OCI-LY1 (cell line): Measurements from ENCODE around the gene NLK.

Source experiments
- H2AFZ ChIP-seq: fragments of 200-600 bp; sonication (generic), shearing (Covaris generic); 2 replicates; pipeline ENCODE4 v1.6.0; 2014; ENCODE audit warnings: antibody characterized with exemption, mild to moderate bottlenecking, low read length
- H3F3A ChIP-seq: fragments of 200-600 bp; sonication (generic), shearing (Covaris generic); 2 replicates; pipeline ENCODE4 v1.6.0; 2014; ENCODE audit warnings: mild to moderate bottlenecking, antibody characterized with exemption, low read length, moderate library complexity; ENCODE audit not compliant: insufficient read depth
- H3K27ac ChIP-seq: fragments of 200-600 bp; sonication (generic); 2 replicates; pipeline ENCODE4 v1.5.1; 2014; ENCODE audit warnings: low read length, mixed run types, mild to moderate bottlenecking, low read depth; ENCODE audit not compliant: poor library complexity, severe bottlenecking
- H3K27me3 ChIP-seq: fragments of 200-600 bp; sonication (generic); 2 replicates; pipeline ENCODE4 v1.6.0; 2014; ENCODE audit warnings: antibody characterized with exemption, mild to moderate bottlenecking, low read length, moderate library complexity; ENCODE audit not compliant: insufficient read depth
- H3K36me3 ChIP-seq: fragments of 200-600 bp; sonication (generic); 2 replicates; pipeline ENCODE4 v1.6.1; 2014; ENCODE audit warnings: mild to moderate bottlenecking, antibody characterized with exemption, low read length, moderate library complexity, mixed read lengths; ENCODE audit not compliant: insufficient read depth
- H3K4me1 ChIP-seq: fragments of 200-600 bp; sonication (generic); 2 replicates; pipeline ENCODE4 v1.5.1; 2014; ENCODE audit warnings: mild to moderate bottlenecking, low read length, moderate library complexity; ENCODE audit not compliant: insufficient read depth, severe bottlenecking
- H3K4me2 ChIP-seq: fragments of 200-600 bp; sonication (generic), shearing (Covaris generic); 2 replicates; pipeline ENCODE4 v1.6.1; 2014; ENCODE audit warnings: low read length
- H3K4me3 ChIP-seq: fragments of 200-600 bp; sonication (generic); 2 replicates; pipeline ENCODE4 v1.5.1; 2014; ENCODE audit warnings: low read length, low read depth, mild to moderate bottlenecking, mixed read lengths; ENCODE audit not compliant: poor library complexity, severe bottlenecking
- H3K79me2 ChIP-seq: fragments of 200-600 bp; shearing (Covaris generic); 2 replicates; pipeline ENCODE4 v1.6.1; 2016; ENCODE audit warnings: mixed run types, low read length, mixed read lengths; ENCODE audit not compliant: insufficient read depth
- H3K9ac ChIP-seq: fragments of 200-600 bp; sonication (generic), shearing (Covaris generic); 2 replicates; pipeline ENCODE4 v1.6.1; 2014; ENCODE audit warnings: mild to moderate bottlenecking, low read length, mixed read lengths
- H3K9me2 ChIP-seq: fragments of 200-600 bp; sonication (generic), shearing (Covaris generic); 2 replicates; pipeline ENCODE4 v1.6.1; 2014; ENCODE audit warnings: low read depth, mild to moderate bottlenecking, low read length, mixed read lengths
- H3K9me3 ChIP-seq: fragments of 200-600 bp; shearing (Covaris generic); 2 replicates; pipeline ENCODE4 v1.6.1; 2014; ENCODE audit warnings: low read length, mixed read lengths
- H4K20me1 ChIP-seq: fragments of 200-600 bp; sonication (generic), shearing (Covaris generic); 2 replicates; pipeline ENCODE4 v1.6.0; 2016; ENCODE audit warnings: mild to moderate bottlenecking, low read length; ENCODE audit not compliant: insufficient read depth
- EZH2 ChIP-seq: fragments of 200-600 bp; sonication (generic), shearing (Covaris generic); IDR thresholded peaks from 2 replicates; pipeline ENCODE4 v1.8.0; 2017; ENCODE audit warnings: borderline replicate concordance, mixed run types, mild to moderate bottlenecking, antibody characterized with exemption, low read length, moderate library complexity, mixed read lengths
- TF ChIP-seq, protein P1 (sequence below): fragments of 200-600 bp; sonication (generic), shearing (Covaris generic); IDR thresholded peaks from 2 replicates; pipeline ENCODE4 v1.5.1; 2017; ENCODE audit warnings: mild to moderate bottlenecking, antibody characterized with exemption, low read length, moderate library complexity, mixed read lengths

NLK gene

GRCh38 chr17:28119560-28119959 is 77.1 kb downstream of the NLK start:
- TF ChIP-seq EZH2 = no peak
- Histone ChIP-seq H3K27me3 (no peaks in the 10 kb centered on the region), H3K79me2 (0 out of 2 replicates have a peak, but pooled peaks cover 13% of the 10 kb centered on the region), H3K4me3 (no peak overlapping the region), H3K9me3 (no peaks in the 10 kb centered on the region), H3K4me2 (no peak overlapping the region), H3K4me1 (peaks cover 27% of the 10 kb centered on the region), H2AFZ (no peak overlapping the region), H3K9me2 (no peaks in the 10 kb centered on the region), H3K27ac (no peak overlapping the region), H3F3A (no peaks in the 10 kb centered on the region), H4K20me1 (no peaks in the 10 kb centered on the region), H3K9ac (no peak overlapping the region), H3K36me3 (peaks cover 18% of the 10 kb centered on the region)

- H3K27ac ChIP-seq = no peak overlapping the region
- no peak for TF ChIP-seq EZH2
- TF ChIP-seq, protein P1, sequence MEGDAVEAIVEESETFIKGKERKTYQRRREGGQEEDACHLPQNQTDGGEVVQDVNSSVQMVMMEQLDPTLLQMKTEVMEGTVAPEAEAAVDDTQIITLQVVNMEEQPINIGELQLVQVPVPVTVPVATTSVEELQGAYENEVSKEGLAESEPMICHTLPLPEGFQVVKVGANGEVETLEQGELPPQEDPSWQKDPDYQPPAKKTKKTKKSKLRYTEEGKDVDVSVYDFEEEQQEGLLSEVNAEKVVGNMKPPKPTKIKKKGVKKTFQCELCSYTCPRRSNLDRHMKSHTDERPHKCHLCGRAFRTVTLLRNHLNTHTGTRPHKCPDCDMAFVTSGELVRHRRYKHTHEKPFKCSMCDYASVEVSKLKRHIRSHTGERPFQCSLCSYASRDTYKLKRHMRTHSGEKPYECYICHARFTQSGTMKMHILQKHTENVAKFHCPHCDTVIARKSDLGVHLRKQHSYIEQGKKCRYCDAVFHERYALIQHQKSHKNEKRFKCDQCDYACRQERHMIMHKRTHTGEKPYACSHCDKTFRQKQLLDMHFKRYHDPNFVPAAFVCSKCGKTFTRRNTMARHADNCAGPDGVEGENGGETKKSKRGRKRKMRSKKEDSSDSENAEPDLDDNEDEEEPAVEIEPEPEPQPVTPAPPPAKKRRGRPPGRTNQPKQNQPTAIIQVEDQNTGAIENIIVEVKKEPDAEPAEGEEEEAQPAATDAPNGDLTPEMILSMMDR = no peak
- no peak overlapping the region for H2AFZ ChIP-seq
- no peak overlapping the region for H3K4me3 ChIP-seq
- peaks cover 22% of the 10 kb centered on the region for H3K36me3 ChIP-seq
- no peaks in the 10 kb centered on the region for H3K9me3 ChIP-seq
- no peak overlapping the region for H3K4me2 ChIP-seq
- no peaks in the 10 kb centered on the region for H3K9me2 ChIP-seq
- peaks cover 27% of the 10 kb centered on the region for H3K4me1 ChIP-seq
- no peaks in the 10 kb centered on the region for H3F3A ChIP-seq
- H4K20me1 ChIP-seq = no peaks in the 10 kb centered on the region
- H3K27me3 ChIP-seq = no peaks in the 10 kb centered on the region
- no peak overlapping the region for H3K9ac ChIP-seq
- 0 out of 2 replicates have a peak, but pooled peaks cover 12% of the 10 kb centered on the region for H3K79me2 ChIP-seq
Observed at GRCh38 chr17:28120766-28121165, 78.3 kb downstream of the NLK start.

DNA sequence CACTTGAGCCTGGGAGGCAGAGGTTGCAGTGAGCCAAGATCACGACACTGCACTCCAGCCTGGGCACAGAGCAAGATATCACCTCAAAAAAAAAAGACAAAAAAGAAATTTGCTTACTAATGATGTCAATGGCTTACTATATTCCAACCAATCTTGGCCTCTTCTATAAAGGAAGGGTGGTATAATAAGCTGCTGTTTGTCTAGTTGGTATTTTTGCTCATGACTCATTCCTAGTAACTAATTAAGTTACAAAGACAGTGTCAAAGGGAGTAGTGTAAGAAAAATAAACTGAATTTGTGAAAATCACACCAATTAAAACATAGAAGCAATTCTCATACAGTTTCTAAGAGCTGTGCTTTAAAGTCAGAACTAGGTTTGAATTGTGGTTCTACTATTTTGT is 82.5 kb downstream of the NLK start:
- H3K4me1 ChIP-seq = no peaks in the 10 kb centered on the region
- H3K4me2 ChIP-seq = no peak overlapping the region
- H3F3A ChIP-seq = no peaks in the 10 kb centered on the region
- H3K79me2 ChIP-seq = no peaks in the 10 kb centered on the region
- no peak overlapping the region for H2AFZ ChIP-seq
- TF ChIP-seq, protein P1 = no peak
- TF ChIP-seq EZH2 = no peak
- H3K27ac ChIP-seq = no peak overlapping the region
- no peaks in the 10 kb centered on the region for H4K20me1 ChIP-seq
- H3K9me2 ChIP-seq = no peaks in the 10 kb centered on the region
- no peaks in the 10 kb centered on the region for H3K9me3 ChIP-seq
- H3K9ac ChIP-seq = no peak overlapping the region
- peaks cover 39% of the 10 kb centered on the region for H3K36me3 ChIP-seq
- H3K27me3 ChIP-seq = no peaks in the 10 kb centered on the region
- no peak overlapping the region for H3K4me3 ChIP-seq
